Astrocyte of the cerebellum (primary cell): ENCODE results near the gene XPO5.

Source experiments
- DNase-seq: peaks from one replicate; pipeline ENCODE4 v3.0.0-alpha.2; 2011; ENCODE audit warnings: low read depth
- H3K4me3 ChIP-seq: 2 replicates; pipeline ENCODE4 v1.5.1; 2011; ENCODE audit warnings: mild to moderate bottlenecking, low read depth, low read length, moderate library complexity
- in situ Hi-C: cut with HindIII; loops from 2 replicates; pipeline ENCODE4 v1.10.0; 2017; ENCODE audit warnings: low sequenced_read_pairs
- TF ChIP-seq, protein P1 (sequence below): IDR thresholded peaks from 2 replicates; pipeline ENCODE4 v1.5.1; 2012; ENCODE audit warnings: low read length, low read depth, moderate library complexity, mild to moderate bottlenecking; ENCODE audit errors: missing control alignments

XPO5 gene

GRCh38 chr6:43490523-43490939 lies 85.3 kb downstream of the XPO5 start:
- no peak overlapping the region for H3K4me3 ChIP-seq
- TF ChIP-seq, protein P1, sequence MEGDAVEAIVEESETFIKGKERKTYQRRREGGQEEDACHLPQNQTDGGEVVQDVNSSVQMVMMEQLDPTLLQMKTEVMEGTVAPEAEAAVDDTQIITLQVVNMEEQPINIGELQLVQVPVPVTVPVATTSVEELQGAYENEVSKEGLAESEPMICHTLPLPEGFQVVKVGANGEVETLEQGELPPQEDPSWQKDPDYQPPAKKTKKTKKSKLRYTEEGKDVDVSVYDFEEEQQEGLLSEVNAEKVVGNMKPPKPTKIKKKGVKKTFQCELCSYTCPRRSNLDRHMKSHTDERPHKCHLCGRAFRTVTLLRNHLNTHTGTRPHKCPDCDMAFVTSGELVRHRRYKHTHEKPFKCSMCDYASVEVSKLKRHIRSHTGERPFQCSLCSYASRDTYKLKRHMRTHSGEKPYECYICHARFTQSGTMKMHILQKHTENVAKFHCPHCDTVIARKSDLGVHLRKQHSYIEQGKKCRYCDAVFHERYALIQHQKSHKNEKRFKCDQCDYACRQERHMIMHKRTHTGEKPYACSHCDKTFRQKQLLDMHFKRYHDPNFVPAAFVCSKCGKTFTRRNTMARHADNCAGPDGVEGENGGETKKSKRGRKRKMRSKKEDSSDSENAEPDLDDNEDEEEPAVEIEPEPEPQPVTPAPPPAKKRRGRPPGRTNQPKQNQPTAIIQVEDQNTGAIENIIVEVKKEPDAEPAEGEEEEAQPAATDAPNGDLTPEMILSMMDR, result no peak
- in situ Hi-C loops, result no loop called here
- no peak for DNase-seq

GRCh38 chr6:43489277-43490072 lies 86.4 kb downstream of the XPO5 start:
- TF ChIP-seq, protein P1, result no peak
- no peak overlapping the region for H3K4me3 ChIP-seq
- in situ Hi-C loops, result no loop called here
- no peak for DNase-seq

DNA sequence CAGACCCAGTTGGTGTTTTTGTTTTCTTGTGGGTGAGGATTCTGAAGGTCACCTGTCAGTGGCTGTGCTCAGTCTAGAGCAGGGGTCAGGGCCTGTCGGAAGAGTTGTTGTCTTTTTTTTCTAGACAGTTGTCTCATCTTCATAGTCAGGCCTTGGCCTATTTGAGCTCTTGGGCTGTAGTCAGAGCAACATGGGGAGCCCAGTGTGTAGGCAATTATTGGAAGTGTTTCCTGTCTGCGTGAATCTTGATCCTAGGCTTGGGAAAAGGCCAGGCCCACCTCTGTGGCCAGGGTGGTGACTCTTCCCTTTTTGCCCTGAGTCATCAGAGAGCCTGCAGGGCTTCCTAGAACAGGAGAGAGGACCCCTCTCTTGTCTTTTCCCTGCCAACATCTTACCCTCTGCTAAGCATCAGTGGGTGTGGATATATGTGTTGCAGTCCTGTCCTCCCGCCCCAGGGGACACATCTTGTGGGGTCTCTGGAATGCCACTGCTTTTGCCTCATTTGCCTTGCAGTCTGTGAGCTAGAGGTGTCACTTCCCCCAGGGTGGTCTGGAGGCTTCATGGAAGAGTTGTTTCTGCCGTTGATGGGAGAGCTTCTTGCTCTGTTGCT lies 87.1 kb downstream of the XPO5 start:
- DNase-seq, result no peak
- TF ChIP-seq, protein P1, result no peak
- H3K4me3 ChIP-seq, result no peak overlapping the region
- in situ Hi-C loops, result no loop called here

DNA sequence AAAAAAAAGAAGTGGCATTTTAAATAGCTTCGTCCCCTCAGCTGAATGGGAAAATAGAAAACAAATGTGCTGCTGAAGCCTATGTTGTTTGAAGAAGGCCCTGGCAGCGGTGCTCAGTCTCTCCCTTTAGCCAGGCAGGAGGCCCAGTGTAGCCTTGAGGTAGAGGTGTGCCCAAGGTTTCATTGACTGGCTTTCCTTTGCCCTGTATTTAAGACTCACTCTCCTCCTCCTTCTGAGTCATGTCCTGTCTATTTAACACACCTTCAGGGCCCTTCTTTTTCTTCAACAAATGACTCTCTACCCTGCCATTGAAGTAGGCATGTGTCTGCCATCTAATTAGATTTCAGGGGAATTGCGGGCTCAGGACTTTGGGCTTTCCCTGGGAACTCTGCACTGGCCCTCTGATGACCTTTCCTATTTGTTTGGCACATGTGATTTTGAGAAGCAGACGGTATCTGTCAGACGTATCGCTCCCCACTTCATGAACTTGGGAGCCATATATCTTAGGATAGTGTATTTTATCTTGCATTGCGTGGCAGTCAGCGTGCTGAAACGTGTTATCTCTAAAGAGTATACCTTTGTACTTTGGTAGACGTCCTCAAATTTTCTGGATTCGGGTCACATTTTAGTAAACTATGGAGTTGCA lies 94.1 kb downstream of the XPO5 start:
- in situ Hi-C loops, result no loop called here
- no peak overlapping the region for H3K4me3 ChIP-seq
- DNase-seq, result no peak
- TF ChIP-seq, protein P1, result no peak

DNA sequence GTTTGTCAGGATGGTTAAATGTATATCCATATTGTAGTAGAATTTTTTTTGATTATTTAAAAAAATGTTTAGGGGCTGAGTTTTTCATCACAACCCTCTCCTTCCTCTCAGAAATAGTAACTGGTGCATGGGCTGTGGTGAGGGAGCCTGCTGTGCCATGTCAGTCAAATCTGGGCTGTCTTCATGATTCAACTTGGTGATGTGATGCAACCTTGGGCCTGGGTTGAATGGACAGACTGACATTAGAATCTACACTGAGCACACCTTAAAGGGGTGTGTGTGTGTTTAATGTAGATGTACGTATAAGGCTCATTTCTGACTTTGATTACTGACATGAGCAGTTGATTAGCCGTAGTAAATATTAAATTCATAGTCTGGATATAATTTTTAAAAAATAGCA lies 94.8 kb downstream of the XPO5 start:
- DNase-seq, result no peak
- TF ChIP-seq, protein P1, result no peak
- in situ Hi-C loops, result no loop called here
- H3K4me3 ChIP-seq, result no peak overlapping the region

- in situ Hi-C loops, result no loop called here
- H3K4me3 ChIP-seq, result peak overlapping the region; percentile 68
- TF ChIP-seq, protein P1, result no peak
- no peak for DNase-seq
These were observed 97.8 kb downstream of the XPO5 start for GRCh38 chr6:43478008-43478372.
